NOMO-1 (cell line): ENCODE results near the gene BCL11A.

ENCODE experiments used
- DNase-seq, 2 experiments: peaks; one replicate each; lab custom pipeline; 2025; ENCODE audit not compliant: unreplicated experiment in 2 of 2; lab: John Stamatoyannopoulos, UW

The BCL11A gene

DNA sequence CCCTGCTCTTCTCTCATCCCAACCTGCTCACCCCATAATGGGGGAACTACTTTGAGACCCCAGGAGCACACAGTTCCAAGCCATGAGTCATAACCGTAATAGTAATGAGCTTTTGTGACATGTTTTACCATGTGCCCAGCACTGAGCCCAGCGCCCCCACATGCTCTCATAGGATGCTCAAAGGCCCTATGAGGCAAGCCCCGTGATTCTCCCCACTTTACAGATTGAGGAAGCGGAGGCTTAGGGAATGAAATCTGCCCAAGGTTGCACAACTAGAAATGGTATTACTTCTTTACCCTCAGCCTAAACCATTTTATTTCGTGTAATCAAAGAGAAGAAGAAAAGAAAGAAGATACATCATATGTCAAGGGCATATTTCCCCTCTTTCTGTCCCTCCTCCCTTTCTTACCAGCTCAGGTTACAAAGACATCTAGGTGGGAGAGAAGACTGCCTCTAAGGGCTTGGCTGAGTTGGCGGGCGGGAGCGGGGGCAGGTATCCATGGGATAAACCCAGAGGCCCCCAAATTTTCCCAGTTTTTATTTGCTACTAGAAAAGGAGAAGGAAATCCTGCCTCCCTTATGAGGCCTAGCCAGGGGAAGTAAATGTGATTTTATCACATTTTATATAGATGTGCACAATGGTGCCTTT is 24.2 kb downstream of the BCL11A start:
- DNase-seq, result no peak

DNA sequence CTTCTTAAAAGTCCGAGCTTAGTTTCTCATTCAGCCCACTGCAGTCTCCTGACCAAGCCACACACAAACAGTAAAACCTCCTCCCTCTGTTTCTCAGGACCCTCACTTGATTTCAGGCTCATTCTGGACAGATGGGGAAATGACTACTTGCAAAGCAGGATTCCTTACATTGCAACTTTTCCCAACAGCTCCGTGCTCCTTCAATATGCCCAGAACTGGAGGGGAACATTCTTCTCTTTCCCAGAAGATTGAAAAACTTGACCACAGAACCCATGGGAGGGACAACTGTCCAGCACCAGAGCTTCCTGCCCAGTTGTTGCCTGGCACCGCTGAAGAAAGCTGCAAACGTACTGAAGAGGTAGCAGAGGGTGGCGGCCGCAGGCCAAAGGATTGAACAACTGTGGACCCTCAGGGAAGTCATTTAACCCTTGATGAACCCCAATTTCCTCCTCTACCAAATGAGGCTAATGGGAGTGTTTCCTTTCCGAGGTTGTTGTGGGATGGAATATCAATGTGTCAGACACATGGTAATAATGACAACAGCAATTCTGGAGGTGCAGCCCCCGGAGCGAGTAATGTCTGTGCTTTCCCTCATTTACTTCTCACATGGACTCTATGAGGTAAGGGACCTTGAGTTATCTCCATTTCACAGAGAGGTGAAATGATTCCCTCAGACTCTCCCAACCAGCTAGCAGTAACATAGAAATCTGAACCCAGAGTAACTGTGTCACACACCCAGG is 25.0 kb downstream of the BCL11A start:
- DNase-seq, result no peak

DNA sequence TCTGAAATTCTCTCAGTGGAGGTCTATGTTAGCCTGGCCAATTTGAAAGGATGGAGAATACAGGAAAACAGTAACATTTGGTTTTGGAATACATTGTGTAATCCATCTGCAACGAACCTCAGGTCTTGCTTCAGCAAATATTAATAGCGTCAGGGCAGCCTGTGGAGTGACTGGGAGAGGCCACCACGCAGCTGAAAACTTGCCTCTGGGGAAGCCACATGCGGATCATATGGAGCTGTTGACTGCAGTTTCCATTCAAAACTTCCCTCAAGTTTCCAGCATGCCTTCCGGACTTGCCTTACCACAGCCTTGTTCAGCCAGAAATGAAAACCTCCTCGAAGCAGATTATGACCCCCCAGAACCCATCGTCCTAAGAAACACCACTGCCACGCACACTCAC is 25.7 kb downstream of the BCL11A start:
- peak; percentile 43 to 63 for DNase-seq

DNA sequence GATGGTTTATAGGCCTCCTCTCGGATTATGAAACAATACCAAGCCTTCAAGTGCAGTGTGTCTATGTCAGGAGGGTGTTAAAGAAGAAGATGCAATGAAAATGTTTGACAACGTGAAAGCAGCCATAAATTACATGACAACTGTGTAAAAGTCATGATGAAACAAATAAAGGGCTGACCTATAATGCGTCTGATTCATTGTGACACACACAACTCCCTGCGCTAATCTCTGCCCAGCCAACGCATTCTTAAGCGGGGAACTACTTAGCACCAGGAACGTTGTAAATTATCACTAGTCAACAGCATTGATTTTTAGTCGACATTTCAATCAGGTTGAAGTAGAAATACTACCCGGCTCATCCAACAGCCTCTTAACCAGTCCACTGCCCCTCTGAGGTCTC is 26.8 kb downstream of the BCL11A start:
- peak; percentile 45 to 79 for DNase-seq

DNA sequence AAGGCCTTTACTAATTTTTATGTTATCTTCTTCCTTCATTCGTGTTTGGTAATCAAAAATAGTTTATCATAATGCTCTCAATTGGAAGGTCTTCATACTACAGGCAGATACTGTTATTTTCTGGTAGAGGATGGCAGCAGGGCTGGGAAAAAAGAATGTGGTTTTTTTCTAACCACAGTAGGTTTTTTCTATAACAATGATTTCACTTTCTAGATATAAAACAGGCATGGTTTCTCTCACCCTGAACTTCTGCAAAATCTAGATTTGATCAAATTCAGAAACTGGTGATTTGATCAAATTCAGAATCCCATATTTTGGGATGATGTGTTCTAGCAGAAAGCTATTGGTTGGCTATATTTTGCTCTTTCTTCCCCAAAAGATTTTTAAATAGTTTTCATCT is 27.6 kb downstream of the BCL11A start:
- DNase-seq, result peak in 1 of 2 experiments; percentile 15

DNA sequence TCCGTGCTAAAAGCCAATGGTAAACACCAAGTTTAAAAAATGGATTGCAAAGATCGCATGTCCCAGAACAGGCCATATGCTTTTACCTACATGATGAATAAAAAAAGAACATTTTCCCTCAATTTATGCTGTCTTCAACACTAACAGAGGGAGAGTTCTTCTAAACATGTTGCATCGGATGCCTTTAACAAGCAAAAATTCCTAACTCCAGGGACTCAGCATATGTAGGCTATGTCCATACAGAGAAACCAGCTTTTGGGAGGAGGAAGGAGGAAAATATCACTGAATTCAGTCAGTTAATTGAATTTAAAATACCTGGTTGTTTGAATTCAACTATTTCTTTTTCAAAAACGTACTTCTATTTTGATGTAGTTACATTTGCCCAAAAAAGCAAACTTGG is 28.6 kb downstream of the BCL11A start:
- no peak for DNase-seq

DNA sequence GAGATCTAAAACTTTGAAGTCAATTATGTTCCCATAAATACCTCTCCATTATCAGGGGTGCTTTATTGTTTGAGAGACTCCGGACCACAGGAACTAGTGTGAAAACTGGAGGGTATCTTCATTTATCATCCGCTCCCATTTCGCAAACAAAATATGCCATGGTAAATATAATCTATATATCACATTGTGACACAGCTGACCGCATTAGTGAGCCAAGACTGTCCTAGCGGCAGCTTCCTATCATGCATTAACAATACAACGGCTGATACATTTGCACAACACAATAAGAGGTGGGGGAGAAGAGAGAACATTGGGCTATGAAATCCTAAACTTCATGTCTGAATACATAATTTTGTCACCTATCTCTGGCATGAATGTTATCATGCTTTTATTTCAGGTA is 29.5 kb downstream of the BCL11A start:
- peak; percentile 74 to 87 for DNase-seq

DNA sequence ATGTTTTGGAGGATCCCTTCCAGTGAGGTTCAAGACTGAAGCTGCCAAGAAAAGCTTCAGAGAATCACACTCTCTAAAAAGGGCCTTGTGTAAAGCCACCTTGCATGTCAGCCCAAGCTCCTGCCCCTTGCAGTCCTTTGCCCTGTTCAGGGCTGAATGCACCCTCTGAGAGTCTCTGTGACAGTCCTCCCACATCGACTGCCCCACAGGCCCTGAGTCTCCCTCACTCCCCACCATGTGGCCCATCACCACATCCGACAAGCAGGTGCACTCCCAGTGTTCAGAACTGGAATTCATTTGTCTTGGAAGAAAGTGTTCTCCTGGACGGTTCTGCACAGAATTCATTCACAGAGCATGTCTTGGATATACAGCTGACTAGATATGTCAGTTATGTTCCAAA is 31.0 kb downstream of the BCL11A start:
- no peak for DNase-seq

DNA sequence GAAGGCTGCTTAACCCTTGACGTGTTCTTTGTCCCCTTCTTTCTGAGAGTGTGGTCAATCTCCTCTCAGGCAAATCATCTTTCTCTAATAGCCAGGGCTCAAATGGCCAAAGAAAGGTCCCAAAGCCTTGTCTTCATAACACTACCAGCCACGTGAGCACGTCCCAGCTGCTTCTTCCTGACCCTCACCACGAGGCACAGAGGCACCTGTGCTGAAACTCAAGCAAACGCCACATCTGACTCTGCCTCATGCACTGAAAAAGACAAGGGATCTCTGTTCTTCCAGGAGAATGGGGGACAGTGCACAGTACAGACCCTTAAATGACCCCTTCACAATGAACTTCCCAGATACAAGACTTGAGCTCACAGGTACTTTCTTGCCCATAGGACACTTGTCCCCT is 31.8 kb downstream of the BCL11A start:
- DNase-seq, result no peak

DNA sequence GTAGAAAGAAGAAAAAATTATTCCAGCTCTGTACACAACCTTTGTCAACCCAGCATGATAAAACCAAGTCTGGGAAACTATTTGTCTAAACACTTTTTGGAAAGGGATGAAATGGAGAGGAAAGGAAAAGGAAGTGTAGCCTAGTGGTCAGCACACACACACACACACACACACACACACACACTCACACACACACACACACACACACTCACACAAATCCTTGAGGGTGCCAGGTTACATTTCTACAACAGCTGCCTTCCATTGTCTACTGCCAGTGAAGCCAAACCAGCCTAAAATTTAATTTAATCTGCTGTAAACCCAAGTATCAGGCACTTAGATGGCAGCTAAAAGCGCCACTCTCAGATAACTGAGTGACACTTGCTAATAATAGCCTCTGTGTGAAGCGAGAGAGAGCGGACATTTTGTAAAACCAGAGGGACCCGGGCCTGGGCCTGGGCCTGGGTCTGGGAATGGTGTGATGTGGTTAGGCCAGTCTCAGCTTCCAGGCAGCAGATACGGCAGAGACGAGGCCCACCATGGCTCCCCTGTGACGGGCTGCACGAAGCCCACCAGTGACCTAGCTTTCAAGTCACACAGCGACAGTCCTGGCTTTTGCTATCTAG is 32.4 kb downstream of the BCL11A start:
- DNase-seq, result no peak

DNA sequence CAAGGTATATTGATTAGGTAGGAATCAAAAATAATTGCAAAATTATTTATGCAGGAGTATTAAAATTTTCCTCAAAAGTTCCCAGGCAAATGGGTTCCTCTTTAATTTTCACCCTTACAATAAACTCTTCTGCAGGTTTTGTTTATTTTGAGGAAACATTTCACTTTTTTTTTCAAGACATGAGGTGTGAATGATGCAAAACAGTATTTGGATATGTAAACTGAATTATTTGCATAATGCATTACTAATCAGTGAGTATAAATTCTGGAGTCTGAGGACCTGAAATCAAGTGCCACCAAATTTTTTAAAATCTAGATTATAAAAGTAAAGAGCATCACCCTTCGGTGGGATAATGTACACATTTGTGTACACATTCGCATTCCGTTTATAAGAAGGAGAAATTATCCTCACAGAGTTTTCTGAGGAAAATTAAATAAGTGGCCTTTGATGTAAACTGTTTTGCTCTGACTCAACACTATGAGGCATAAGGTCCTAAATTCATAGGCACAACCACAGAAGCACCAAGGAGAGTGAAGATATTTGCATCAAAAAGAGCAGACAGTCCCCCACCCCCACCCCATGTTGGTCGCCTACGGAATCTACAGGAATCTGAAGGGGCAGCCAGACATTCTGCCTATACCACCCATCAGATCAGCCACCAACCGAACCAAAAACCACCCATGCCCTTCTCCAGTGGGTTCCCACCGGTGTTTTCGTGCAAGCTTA is 33.1 kb downstream of the BCL11A start:
- DNase-seq, result no peak

DNA sequence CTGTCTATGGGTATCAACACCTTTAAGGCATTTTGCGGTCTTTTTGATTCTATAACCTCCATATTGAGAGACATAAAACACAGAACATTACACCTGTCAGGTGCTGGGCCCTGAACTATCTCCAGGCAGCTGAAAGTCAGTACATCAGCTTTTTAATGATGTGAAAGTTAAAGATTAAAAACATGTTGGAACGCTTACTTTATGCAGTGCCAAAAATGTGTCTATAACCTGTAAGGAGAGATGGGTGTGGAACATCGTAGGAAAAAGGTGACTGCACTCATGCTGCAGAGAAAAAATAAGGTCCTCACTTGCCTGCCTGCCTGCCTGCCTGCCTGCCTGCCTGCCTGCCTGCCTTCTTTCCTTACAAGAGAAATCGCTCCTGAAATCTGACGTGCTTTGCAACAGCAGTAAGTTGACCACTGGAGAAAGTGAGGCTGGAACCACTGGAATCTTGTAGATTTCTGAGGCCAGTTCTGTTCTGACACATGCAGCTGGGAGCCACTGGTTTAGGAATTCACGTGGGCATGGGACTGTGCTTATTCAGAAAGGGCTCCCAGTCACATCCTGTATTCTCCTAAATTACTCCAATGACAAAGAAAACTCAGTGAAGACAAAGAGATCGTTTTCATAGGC is 34.1 kb downstream of the BCL11A start:
- DNase-seq, result no peak

DNA sequence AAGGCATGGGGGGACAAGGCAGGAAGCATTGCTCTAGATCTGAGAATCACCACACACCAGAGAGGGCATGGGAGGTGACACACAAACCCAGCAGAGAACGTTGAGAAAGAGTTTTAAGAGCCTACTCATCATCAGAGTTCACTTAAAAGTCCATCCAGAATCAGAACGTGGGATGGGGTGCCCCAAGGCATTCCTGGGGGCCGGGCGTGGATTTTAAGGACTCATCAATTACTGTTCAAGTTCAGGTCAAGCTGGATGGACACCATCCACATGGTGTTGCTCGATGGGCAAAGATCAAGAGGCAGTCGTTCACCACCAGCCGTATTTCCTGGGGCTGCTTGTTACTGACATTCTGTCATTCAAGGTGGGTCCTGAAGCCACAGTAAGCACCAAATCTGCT is 34.9 kb downstream of the BCL11A start:
- no peak for DNase-seq

DNA sequence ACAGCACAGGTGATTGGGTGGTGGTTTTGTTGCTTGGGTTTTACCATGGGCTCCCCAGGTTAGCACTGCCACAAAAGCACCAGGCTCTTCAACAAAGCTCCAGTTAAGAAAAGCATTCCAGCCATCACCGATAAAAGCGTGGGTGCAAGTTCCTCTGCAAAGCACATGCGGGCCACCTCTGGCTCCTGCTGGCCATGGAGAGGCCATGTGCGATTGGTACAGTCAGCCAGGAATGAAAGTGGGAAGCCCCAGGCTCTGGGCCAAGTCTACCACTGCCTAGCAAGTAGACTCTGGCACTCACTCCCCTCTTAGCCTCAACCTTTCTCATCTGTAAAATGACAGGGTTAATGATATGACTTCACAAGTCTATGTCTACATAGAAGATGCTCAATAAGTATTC is 36.0 kb downstream of the BCL11A start:
- no peak for DNase-seq

DNA sequence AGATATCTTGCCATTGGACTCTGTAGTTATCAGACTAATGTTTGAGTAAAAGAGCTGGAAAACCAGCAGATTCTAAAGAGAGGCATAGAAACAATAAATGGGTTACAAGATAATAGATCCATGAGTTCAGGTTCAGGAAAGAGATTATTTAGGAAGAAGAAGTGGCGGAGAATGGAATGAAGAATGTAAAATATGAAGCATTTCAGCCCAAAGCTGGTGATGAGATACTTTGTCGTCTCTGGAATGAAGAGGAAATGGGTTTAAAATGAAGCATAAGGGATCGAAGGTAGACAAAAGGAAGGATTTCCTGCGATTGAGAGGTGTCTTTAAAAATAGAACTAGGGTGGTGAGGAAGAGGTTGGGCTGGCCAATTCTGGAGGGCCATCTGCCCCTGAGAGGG is 36.6 kb downstream of the BCL11A start:
- DNase-seq, result no peak

DNA sequence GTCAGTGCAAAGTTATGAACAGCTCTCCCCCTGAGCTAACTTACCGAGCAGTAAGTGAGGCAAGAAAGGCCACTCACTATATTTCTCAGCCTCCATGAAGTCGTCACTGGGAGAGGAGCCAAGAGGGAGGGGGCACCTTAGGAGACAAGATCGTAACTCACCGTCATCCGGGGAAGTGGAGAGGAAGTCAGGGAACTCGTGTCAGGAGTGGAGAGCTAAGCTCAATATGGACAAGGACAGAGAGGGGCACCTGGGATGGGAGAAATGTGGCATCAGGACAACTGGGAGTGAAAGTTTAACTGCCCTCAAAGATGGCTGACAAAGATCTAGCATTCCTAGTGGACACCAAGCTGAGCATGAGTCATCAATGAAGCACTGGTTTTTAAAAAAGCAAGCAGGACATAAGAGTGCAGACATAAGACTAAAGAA is 37.1 kb downstream of the BCL11A start:
- no peak for DNase-seq

DNA sequence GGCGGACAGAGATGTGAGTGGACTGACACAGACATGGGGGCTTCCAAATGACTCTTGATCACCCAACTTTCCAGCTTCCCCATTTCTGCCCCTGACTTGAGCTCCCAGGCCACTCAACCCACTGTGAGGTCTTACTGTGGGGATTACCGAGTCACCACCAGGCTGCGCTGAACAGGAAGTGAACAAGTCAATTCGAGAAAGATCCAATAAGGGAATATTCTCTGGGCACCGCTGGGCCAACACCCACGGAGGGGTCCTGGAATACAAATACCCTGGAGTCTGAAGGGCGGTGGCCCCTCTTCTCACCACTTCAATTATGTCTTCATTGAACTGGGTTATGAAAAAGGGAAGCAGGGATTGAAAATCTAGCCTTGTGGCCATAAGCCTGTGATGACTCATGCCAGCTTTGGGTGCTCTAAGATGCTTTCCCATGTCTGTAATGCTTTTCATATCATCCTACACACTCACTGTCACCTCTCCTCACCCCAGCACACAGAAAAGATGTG is 37.7 kb downstream of the BCL11A start:
- peak; percentile 83 to 96 for DNase-seq

DNA sequence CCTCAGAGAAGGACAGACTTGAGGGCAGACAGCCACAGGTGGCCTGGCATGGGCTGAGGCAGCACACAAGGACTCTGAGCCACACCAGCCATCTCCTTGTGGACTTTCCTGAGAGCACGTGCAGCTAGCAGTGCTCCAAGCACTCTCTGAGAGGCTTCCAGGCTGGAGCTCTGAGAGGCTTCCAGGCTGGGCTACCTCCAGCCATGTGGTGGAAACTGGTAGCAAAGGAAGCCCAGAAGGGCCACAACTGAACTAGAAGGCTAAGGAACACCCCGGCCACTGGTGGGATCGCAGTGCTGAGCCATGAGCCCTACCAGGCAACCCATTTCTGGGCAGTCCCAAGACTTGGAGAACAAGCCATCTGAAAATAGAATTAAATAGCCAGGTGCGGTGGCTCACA is 39.5 kb downstream of the BCL11A start:
- no peak for DNase-seq

DNA sequence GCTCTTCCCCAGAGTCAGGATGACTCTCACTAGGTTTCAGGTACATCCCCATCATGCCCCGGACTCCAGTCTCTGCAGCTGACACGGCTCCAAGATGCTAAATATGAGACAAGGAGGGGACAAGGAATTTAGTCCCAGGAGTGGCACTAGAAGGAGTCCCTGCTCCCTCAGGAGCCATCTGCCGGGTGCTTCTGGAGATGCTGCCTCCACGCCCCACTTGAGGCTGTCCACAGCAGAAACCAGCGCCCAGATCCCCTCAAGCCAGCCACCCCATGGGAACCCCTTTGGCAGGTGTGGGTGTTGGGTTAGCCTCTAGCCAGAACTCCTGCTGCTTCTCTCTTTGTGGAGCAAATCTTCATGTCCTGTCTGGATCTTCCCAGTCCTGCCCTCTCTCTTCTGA is 40.3 kb downstream of the BCL11A start:
- no peak for DNase-seq

DNA sequence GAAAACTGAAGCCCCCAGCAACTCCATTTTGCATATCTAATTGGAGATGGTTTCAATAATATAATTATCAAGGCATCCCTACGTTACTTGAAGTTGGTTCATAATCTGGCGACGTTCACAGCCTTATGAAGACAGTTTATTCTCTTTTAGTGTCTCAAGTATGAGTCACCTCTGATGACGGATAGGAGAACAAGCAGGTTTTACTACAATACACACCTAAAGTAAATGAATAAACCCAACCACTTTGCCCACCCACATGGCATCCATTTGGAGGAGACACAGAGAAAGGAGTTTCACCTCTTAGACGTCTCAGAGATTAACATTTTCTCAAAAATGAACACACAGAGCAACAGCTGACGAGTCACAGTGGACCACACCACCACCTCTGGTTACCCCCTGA is 40.8 kb downstream of the BCL11A start:
- DNase-seq, result no peak
